OCI-LY7 (cell line): ENCODE measurements around the gene IRX4. TPM values are rescaled to one million over a fixed set of nuclear protein-coding genes. Genes with fewer than 3 reads are reported as not detected.

ENCODE experiments used
- BruUV-seq: library from RNA; stranded (reverse); fragments of 400-500 nt; replicated peaks from 2 replicates; lab custom pipeline; 2021; lab: Mats Ljungman, UMichigan
- CTCF ChIA-PET: fragments of 300-600 bp; sonication (Branson Sonifier 250); formaldehyde crosslinking; loops from one replicate; lab custom pipeline; 2022; ENCODE audit warnings: antibody characterized with exemption; ENCODE audit not compliant: unreplicated experiment; lab: Charles Lee
- POLR2A ChIA-PET: fragments of 300-600 bp; sonication (Branson Sonifier 250); formaldehyde crosslinking; loops from one replicate; lab custom pipeline; 2022; ENCODE audit warnings: antibody characterized with exemption; lab: Charles Lee
- DNase-seq: peaks from one replicate; pipeline ENCODE4 v3.0.0-alpha.2; 2015; ENCODE audit warnings: low spot score
- H2AFZ ChIP-seq: fragments of 200-600 bp; sonication (generic), shearing (Covaris generic); 2 replicates; pipeline ENCODE4 v1.6.1; 2014; ENCODE audit warnings: mild to moderate bottlenecking, antibody characterized with exemption, low read length, moderate library complexity
- H3K27ac ChIP-seq: fragments of 200-600 bp; sonication (generic); 2 replicates; pipeline ENCODE4 v1.5.1; 2014; ENCODE audit warnings: mixed run types, low read depth, mild to moderate bottlenecking, moderate library complexity, low read length, inconsistent platforms; ENCODE audit not compliant: poor library complexity, severe bottlenecking
- H3K36me3 ChIP-seq: fragments of 200-600 bp; sonication (generic); 2 replicates; pipeline ENCODE4 v1.6.1; 2014; ENCODE audit warnings: mild to moderate bottlenecking, antibody characterized with exemption, low read length, moderate library complexity, mixed read lengths; ENCODE audit not compliant: insufficient read depth
- H3K4me1 ChIP-seq: fragments of 200-600 bp; sonication (generic); 2 replicates; pipeline ENCODE4 v1.5.1; 2014; ENCODE audit warnings: mild to moderate bottlenecking, low read length; ENCODE audit not compliant: insufficient read depth, poor library complexity, severe bottlenecking
- H3K4me2 ChIP-seq: fragments of 200-600 bp; sonication (generic); 2 replicates; pipeline ENCODE4 v1.6.1; 2014; ENCODE audit warnings: mild to moderate bottlenecking, low read length
- H3K4me3 ChIP-seq: fragments of 200-600 bp; sonication (generic); 2 replicates; pipeline ENCODE4 v1.5.1; 2014; ENCODE audit warnings: mild to moderate bottlenecking, low read depth, low read length; ENCODE audit not compliant: poor library complexity, severe bottlenecking
- H3K79me2 ChIP-seq: fragments of 200-600 bp; sonication (generic); 2 replicates; pipeline ENCODE4 v1.6.1; 2016; ENCODE audit warnings: low read depth, mild to moderate bottlenecking, low read length, moderate library complexity, mixed read lengths; ENCODE audit not compliant: insufficient read depth
- H3K9me2 ChIP-seq: fragments of 200-600 bp; sonication (generic); 2 replicates; pipeline ENCODE4 v1.6.1; 2016; ENCODE audit warnings: mild to moderate bottlenecking, low read length, mixed read lengths; ENCODE audit not compliant: insufficient read depth
- H3K9me3 ChIP-seq: fragments of 200-600 bp; sonication (generic); 2 replicates; pipeline ENCODE4 v1.6.1; 2014; ENCODE audit warnings: mild to moderate bottlenecking, mixed run types, low read length, mixed read lengths
- H4K20me1 ChIP-seq: fragments of 200-600 bp; sonication (generic); 2 replicates; pipeline ENCODE4 v1.6.1; 2014; ENCODE audit warnings: mild to moderate bottlenecking, antibody characterized with exemption, low read length, moderate library complexity, mixed read lengths; ENCODE audit not compliant: insufficient read depth
- EZH2phosphoT487 ChIP-seq: fragments of 200-600 bp; sonication (generic); IDR thresholded peaks from 2 replicates; pipeline ENCODE4 v1.6.1; 2018; ENCODE audit warnings: low read depth, borderline replicate concordance, mild to moderate bottlenecking, mixed run types, antibody characterized with exemption, low read length, moderate library complexity, mixed read lengths
- intact Hi-C: fragments of 100-400 bp; cut with micrococcal nuclease; formaldehyde crosslinking; loops from one replicate; pipeline ENCODE4 v1.10.0; 2022; ENCODE audit not compliant: unreplicated experiment
- total RNA-seq, 2 experiments: library from RNA; depleted of rRNA in 1 of 2; stranded (reverse); fragments of >200 nt in 1 of 2; shearing (Covaris generic) in 1 of 2; gene quantifications; 2 replicates each; pipeline ENCODE4 v1.2.3, GENCODE V29; 2014 to 2022
- TF ChIP-seq, protein P1 (sequence below): fragments of 200-600 bp; sonication (generic); conservative IDR thresholded peaks from 2 replicates; pipeline ENCODE4 v1.5.1; 2014; ENCODE audit warnings: mild to moderate bottlenecking, antibody characterized with exemption, low read length, moderate library complexity, mixed read lengths

Gene IRX4
- total RNA-seq, 2 experiments from 2014 or later, result not detected

DNA sequence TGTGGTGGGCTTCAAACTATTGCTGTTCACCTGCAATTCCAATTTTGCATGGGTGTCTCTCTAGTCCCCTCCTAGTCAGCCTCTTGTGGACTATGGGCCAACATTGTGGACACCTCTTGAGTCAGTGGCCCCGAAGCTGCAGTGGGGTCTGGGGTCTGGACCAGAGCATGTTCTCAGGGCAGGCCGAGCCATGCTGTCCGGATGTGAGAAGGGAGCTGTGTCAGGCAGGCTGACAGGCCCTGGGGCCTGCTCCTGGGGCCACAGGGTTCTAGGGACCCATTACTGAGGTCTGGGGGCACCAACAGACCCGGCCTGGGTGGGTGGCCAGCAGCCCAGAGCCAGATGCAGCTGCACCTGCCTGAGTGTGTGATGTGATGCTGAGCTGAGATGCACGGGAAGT is 16.5 kb upstream of the IRX4 start:
- Histone ChIP-seq H3K9me3 (no peaks in the 10 kb centered on the region), H3K27ac (no peak overlapping the region), H2AFZ (no peak overlapping the region), H3K79me2 (no peaks in the 10 kb centered on the region), H3K4me1 (no peaks in the 10 kb centered on the region), H3K4me3 (no peak overlapping the region), H4K20me1 (no peaks in the 10 kb centered on the region), H3K36me3 (no peaks in the 10 kb centered on the region), H3K9me2 (no peaks in the 10 kb centered on the region), H3K4me2 (no peak overlapping the region)
- POLR2A ChIA-PET, result no interaction called here
- no peak for DNase-seq
- BruUV-seq, result no TSS peak
- TF ChIP-seq, protein P1, sequence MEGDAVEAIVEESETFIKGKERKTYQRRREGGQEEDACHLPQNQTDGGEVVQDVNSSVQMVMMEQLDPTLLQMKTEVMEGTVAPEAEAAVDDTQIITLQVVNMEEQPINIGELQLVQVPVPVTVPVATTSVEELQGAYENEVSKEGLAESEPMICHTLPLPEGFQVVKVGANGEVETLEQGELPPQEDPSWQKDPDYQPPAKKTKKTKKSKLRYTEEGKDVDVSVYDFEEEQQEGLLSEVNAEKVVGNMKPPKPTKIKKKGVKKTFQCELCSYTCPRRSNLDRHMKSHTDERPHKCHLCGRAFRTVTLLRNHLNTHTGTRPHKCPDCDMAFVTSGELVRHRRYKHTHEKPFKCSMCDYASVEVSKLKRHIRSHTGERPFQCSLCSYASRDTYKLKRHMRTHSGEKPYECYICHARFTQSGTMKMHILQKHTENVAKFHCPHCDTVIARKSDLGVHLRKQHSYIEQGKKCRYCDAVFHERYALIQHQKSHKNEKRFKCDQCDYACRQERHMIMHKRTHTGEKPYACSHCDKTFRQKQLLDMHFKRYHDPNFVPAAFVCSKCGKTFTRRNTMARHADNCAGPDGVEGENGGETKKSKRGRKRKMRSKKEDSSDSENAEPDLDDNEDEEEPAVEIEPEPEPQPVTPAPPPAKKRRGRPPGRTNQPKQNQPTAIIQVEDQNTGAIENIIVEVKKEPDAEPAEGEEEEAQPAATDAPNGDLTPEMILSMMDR, result no peak
- no peak for TF ChIP-seq EZH2phosphoT487
- CTCF ChIA-PET, result no interaction called here
- intact Hi-C loops, result no loop called here

DNA sequence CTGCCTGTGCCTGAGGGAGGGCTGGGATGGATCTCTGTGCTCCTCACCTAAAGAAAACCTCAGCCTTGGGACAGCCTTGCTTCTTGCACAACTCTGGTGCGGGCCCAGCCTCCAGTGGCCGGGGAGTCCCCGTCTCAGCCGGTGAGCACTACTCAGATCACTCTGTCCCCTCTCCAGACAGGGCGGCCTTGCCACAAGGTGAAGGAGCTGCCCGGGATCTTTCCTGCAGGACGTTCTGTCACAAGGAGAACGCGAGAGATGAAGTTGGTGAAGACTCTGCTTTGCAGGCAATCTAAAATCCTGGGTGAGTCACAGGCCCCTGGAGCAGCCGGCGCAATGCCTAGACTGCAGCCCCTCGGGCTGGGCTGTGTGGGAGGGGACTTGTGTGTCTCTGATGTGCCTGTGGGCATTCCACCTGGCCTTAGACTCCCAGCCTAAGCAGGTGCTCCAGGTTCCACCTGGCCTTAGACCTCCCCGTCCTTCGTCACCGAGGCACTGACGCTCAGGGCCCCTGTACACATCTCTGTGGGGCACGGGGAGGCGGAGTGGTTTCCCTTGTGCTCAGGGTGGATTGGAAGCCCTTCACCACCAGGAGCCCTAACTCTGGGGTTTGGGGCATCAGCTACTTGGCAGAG is 15.2 kb upstream of the IRX4 start:
- Histone ChIP-seq H3K4me3 (no peak overlapping the region), H2AFZ (no peak overlapping the region), H3K27ac (no peak overlapping the region), H3K9me2 (no peaks in the 10 kb centered on the region), H4K20me1 (no peaks in the 10 kb centered on the region), H3K36me3 (no peaks in the 10 kb centered on the region), H3K9me3 (no peaks in the 10 kb centered on the region), H3K4me2 (no peak overlapping the region), H3K4me1 (no peaks in the 10 kb centered on the region), H3K79me2 (no peaks in the 10 kb centered on the region)
- DNase-seq, result no peak
- BruUV-seq, result no TSS peak
- TF ChIP-seq, protein P1, result no peak
- no peak for TF ChIP-seq EZH2phosphoT487
- CTCF ChIA-PET, result no interaction called here
- POLR2A ChIA-PET, result no interaction called here
- intact Hi-C loops, result no loop called here

DNA sequence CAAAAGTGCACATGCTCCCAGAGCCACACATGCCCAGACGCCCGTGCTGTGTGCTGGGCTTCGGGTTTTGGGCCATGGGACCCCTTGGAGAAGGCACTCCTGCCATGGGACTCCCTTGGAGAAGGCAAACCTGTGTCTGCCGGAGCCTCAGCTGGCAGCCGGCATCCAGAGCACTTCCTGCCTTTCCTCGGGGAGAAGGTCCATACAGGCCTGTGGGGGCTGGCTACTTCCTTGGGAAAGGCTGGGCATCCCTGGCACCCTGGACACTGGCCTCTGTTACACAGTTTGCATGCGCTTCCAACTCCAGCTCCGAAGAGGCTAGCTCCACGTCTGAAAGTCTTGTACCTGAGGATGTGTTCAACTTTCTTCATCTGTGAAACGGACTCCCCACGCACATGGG is 14.7 kb upstream of the IRX4 start:
- no peaks in the 10 kb centered on the region for H3K36me3 ChIP-seq
- H3K9me3 ChIP-seq, result no peaks in the 10 kb centered on the region
- ChIA-PET CTCF (no interaction called here), POLR2A (no interaction called here)
- no peak overlapping the region for H3K27ac ChIP-seq
- no peak for DNase-seq
- intact Hi-C loops, result no loop called here
- TF ChIP-seq, protein P1, result no peak
- no peak for TF ChIP-seq EZH2phosphoT487
- no peak overlapping the region for H3K4me2 ChIP-seq
- no peak overlapping the region for H3K4me3 ChIP-seq
- no peaks in the 10 kb centered on the region for H3K79me2 ChIP-seq
- no peak overlapping the region for H2AFZ ChIP-seq
- BruUV-seq, result no TSS peak
- no peaks in the 10 kb centered on the region for H3K9me2 ChIP-seq
- no peaks in the 10 kb centered on the region for H4K20me1 ChIP-seq
- no peaks in the 10 kb centered on the region for H3K4me1 ChIP-seq
